Measurements from ENCODE around the gene NT5DC2.

NT5DC2 gene

GRCh38 chr3:52544937-52545336 lies 11.3 kb upstream of the NT5DC2 start:
- Histone ChIP-seq H2AFZ (ENCODE audit: low read length) (no peak overlapping the region), H3K79me2 (ENCODE audit: insufficient read depth, low read length) (no peaks in the 10 kb centered on the region), H3K4me2 (ENCODE audit: low read depth, low read length, poor library complexity, severe bottlenecking) (no peak overlapping the region), H3K4me3 (ENCODE audit: low read length, poor library complexity, severe bottlenecking) (no peak overlapping the region), H3K9me3 (ENCODE audit: insufficient read depth, low read depth, low read length) (no peaks in the 10 kb centered on the region), H3K36me3 (ENCODE audit: insufficient read depth, low read length) (peaks cover 29% of the 10 kb centered on the region; the same call in 1 of the 2 replicates), H3K27me3 (ENCODE audit: insufficient read depth, low read length, poor library complexity, severe bottlenecking) (no peaks in the 10 kb centered on the region), H3K9me2 (replicated peaks; ENCODE audit: low read depth, low read length) (no peaks in the 10 kb centered on the region), H3K4me1 (ENCODE audit: insufficient read depth, low read length, poor library complexity, severe bottlenecking) (peaks cover 1% of the 10 kb centered on the region), H4K20me1 (ENCODE audit: insufficient read depth, low read length, poor library complexity, severe bottlenecking) (peaks cover 2% of the 10 kb centered on the region), H3F3A (ENCODE audit: low read depth) (peaks cover 3% of the 10 kb centered on the region; the same call in 1 of the 2 replicates), H3K9ac (ENCODE audit: low read depth, low read length, poor library complexity, severe bottlenecking) (no peak overlapping the region)
- no peak for TF ChIP-seq EZH2phosphoT487 (IDR thresholded peaks at IDR 0.05; ENCODE audit: borderline replicate concordance)
- TF ChIP-seq, protein P1, sequence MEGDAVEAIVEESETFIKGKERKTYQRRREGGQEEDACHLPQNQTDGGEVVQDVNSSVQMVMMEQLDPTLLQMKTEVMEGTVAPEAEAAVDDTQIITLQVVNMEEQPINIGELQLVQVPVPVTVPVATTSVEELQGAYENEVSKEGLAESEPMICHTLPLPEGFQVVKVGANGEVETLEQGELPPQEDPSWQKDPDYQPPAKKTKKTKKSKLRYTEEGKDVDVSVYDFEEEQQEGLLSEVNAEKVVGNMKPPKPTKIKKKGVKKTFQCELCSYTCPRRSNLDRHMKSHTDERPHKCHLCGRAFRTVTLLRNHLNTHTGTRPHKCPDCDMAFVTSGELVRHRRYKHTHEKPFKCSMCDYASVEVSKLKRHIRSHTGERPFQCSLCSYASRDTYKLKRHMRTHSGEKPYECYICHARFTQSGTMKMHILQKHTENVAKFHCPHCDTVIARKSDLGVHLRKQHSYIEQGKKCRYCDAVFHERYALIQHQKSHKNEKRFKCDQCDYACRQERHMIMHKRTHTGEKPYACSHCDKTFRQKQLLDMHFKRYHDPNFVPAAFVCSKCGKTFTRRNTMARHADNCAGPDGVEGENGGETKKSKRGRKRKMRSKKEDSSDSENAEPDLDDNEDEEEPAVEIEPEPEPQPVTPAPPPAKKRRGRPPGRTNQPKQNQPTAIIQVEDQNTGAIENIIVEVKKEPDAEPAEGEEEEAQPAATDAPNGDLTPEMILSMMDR (conservative IDR thresholded peaks at IDR 0.05; ENCODE audit: low read length) = no peak

GRCh38 chr3:52541050-52541449 lies 7.4 kb upstream of the NT5DC2 start:
- Histone ChIP-seq H3K4me1 (ENCODE audit: insufficient read depth, low read length, poor library complexity, severe bottlenecking) (peaks cover 27% of the 10 kb centered on the region), H3K4me3 (ENCODE audit: low read length, poor library complexity, severe bottlenecking) (no peak overlapping the region), H3F3A (ENCODE audit: low read depth) (no peaks in the 10 kb centered on the region), H3K36me3 (ENCODE audit: insufficient read depth, low read length) (no peaks in the 10 kb centered on the region), H3K9me3 (ENCODE audit: insufficient read depth, low read depth, low read length) (no peaks in the 10 kb centered on the region), H3K79me2 (ENCODE audit: insufficient read depth, low read length) (peaks cover 29% of the 10 kb centered on the region), H2AFZ (ENCODE audit: low read length) (no peak overlapping the region), H3K4me2 (ENCODE audit: low read depth, low read length, poor library complexity, severe bottlenecking) (no peak overlapping the region), H4K20me1 (ENCODE audit: insufficient read depth, low read length, poor library complexity, severe bottlenecking) (peaks cover 25% of the 10 kb centered on the region), H3K9ac (ENCODE audit: low read depth, low read length, poor library complexity, severe bottlenecking) (no peak overlapping the region), H3K9me2 (replicated peaks; ENCODE audit: low read depth, low read length) (no peaks in the 10 kb centered on the region), H3K27me3 (ENCODE audit: insufficient read depth, low read length, poor library complexity, severe bottlenecking) (no peaks in the 10 kb centered on the region)
- TF ChIP-seq EZH2phosphoT487 (IDR thresholded peaks at IDR 0.05; ENCODE audit: borderline replicate concordance) = no peak
- TF ChIP-seq, protein P1 (conservative IDR thresholded peaks at IDR 0.05; ENCODE audit: low read length) = no peak

- H3K9me2 ChIP-seq (replicated peaks; ENCODE audit: low read depth, low read length) = no peaks in the 10 kb centered on the region
- H3K4me1 ChIP-seq (ENCODE audit: insufficient read depth, low read length, poor library complexity, severe bottlenecking) = peaks cover 31% of the 10 kb centered on the region
- peaks cover 25% of the 10 kb centered on the region for H4K20me1 ChIP-seq (ENCODE audit: insufficient read depth, low read length, poor library complexity, severe bottlenecking)
- TF ChIP-seq EZH2phosphoT487 (IDR thresholded peaks at IDR 0.05; ENCODE audit: borderline replicate concordance) = no peak
- TF ChIP-seq, protein P1 (conservative IDR thresholded peaks at IDR 0.05; ENCODE audit: low read length) = no peak
- H3F3A ChIP-seq (ENCODE audit: low read depth) = no peaks in the 10 kb centered on the region
- H2AFZ ChIP-seq (ENCODE audit: low read length) = no peak overlapping the region
- peaks cover 29% of the 10 kb centered on the region for H3K79me2 ChIP-seq (ENCODE audit: insufficient read depth, low read length)
- H3K27me3 ChIP-seq (ENCODE audit: insufficient read depth, low read length, poor library complexity, severe bottlenecking) = no peaks in the 10 kb centered on the region
- H3K4me2 ChIP-seq (ENCODE audit: low read depth, low read length, poor library complexity, severe bottlenecking) = peak overlapping the region; percentile 91
- no peaks in the 10 kb centered on the region for H3K9me3 ChIP-seq (ENCODE audit: insufficient read depth, low read depth, low read length)
- H3K9ac ChIP-seq (ENCODE audit: low read depth, low read length, poor library complexity, severe bottlenecking) = peak overlapping the region; percentile 54
- H3K4me3 ChIP-seq (ENCODE audit: low read length, poor library complexity, severe bottlenecking) = peak overlapping the region; percentile 61
- no peaks in the 10 kb centered on the region for H3K36me3 ChIP-seq (ENCODE audit: insufficient read depth, low read length)
These were observed 5.5 kb upstream of the NT5DC2 start for GRCh38 chr3:52539010-52539653.

Data from Loucy (cell line).